DOHH2 (cell line): ENCODE results near the gene MAST1.

Experiments used
- CTCF ChIP-seq: fragments of 200-600 bp; sonication (generic); IDR thresholded peaks from one replicate; pipeline ENCODE4 v1.5.1; 2014; ENCODE audit warnings: antibody characterized with exemption, mild to moderate bottlenecking, low read depth, low read length; ENCODE audit not compliant: poor library complexity, severe bottlenecking
- EZH2phosphoT487 ChIP-seq: fragments of 200-600 bp; sonication (generic); IDR thresholded peaks from 2 replicates; pipeline ENCODE4 v1.6.1; 2017; ENCODE audit warnings: borderline replicate concordance, mild to moderate bottlenecking, antibody characterized with exemption, low read length, moderate library complexity, mixed read lengths

- TF ChIP-seq CTCF (no peak), EZH2phosphoT487 (no peak)
Measured at GRCh38 chr19:12884202-12884601, 45.9 kb downstream of the MAST1 start.
